ENCODE results near the gene CC2D1B.
A peak's percentile ranks its signal among the peaks of the same experiment; 100 is the strongest.
"Not testable (repeated sequence)": the region's sequence is repeated elsewhere in the genome, so short reads cannot be mapped to it uniquely, and the experiment has no call there.

The CC2D1B gene

GRCh38 chr1:52365746-52366516, at the start of gene CC2D1B:
TSS of gene CC2D1B (minus strand) at chr1:52366205. CDS start at chr1:52364620, 1,585 bp downstream.
- Mint-ChIP-seq H3K36me3 (peaks cover 19% of the 10 kb centered on the region), H3K9me3 (no peaks in the 10 kb centered on the region), H3K4me1 (peaks cover 40% of the 10 kb centered on the region), H3K27ac (peak within 1 kb of the TSS; percentile 93), H3K27me3 (no peaks in the 10 kb centered on the region), H3K4me3 (peak within 1 kb of the TSS; percentile 93)
- peak; percentile 98 for ATAC-seq

- ATAC-seq, result no peak
- Mint-ChIP-seq H3K27me3 (no peaks in the 10 kb centered on the region), H3K27ac (no peak overlapping the region)
Observed at GRCh38 chr1:52414942-52415341, 48.9 kb upstream of the CC2D1B start.

GRCh38 chr1:52413410-52413989, 47.5 kb upstream of the CC2D1B start:
- Mint-ChIP-seq H3K27me3 (no peaks in the 10 kb centered on the region), H3K9me3 (no peaks in the 10 kb centered on the region), H3K4me3 (no peak overlapping the region), H3K36me3 (peaks cover 59% of the 10 kb centered on the region), H3K27ac (no peak overlapping the region), H3K4me1 (no peaks in the 10 kb centered on the region)
- no peak for ATAC-seq

More at GRCh38 chr1:52414942-52415341, 48.9 kb upstream of the CC2D1B start:
- no peak overlapping the region for H3K4me3 Mint-ChIP-seq
- no peaks in the 10 kb centered on the region for H3K4me1 Mint-ChIP-seq
- no peaks in the 10 kb centered on the region for H3K9me3 Mint-ChIP-seq
- H3K36me3 Mint-ChIP-seq, result peaks cover 61% of the 10 kb centered on the region

- Mint-ChIP-seq H3K4me3 (peak overlapping the region; percentile 99), H3K36me3 (peaks cover 24% of the 10 kb centered on the region), H3K27me3 (no peaks in the 10 kb centered on the region), H3K4me1 (peaks cover 28% of the 10 kb centered on the region), H3K27ac (peak overlapping the region; percentile 87), H3K9me3 (no peaks in the 10 kb centered on the region)
- no peak for ATAC-seq
Observed at GRCh38 chr1:52404975-52405338, 39.0 kb upstream of the CC2D1B start.

- Mint-ChIP-seq H3K27ac (peak within 1 kb of the TSS; percentile 87), H3K4me1 (peaks cover 28% of the 10 kb centered on the region), H3K36me3 (peaks cover 24% of the 10 kb centered on the region), H3K9me3 (no peaks in the 10 kb centered on the region), H3K27me3 (no peaks in the 10 kb centered on the region), H3K4me3 (peak within 1 kb of the TSS; percentile 99)
- peak; percentile 100 for ATAC-seq
Observed at GRCh38 chr1:52404116-52404974, 38.3 kb upstream of the CC2D1B start, which contains the start of the genes ORC1 and PRPF38A. TSS of gene ORC1 (minus strand) at chr1:52404423. CDS start at chr1:52402223, 2,200 bp downstream. TSS of gene PRPF38A (plus strand) at chr1:52404602. CDS start at chr1:52404750, 148 bp downstream.

GRCh38 chr1:52403566-52404115, 37.6 kb upstream of the CC2D1B start:
- Mint-ChIP-seq H3K9me3 (no peaks in the 10 kb centered on the region), H3K27me3 (no peaks in the 10 kb centered on the region), H3K4me1 (peaks cover 28% of the 10 kb centered on the region), H3K27ac (peak overlapping the region; percentile 87), H3K36me3 (peaks cover 19% of the 10 kb centered on the region), H3K4me3 (peak overlapping the region; percentile 99)
- ATAC-seq, result peak; percentile 68

GRCh38 chr1:52402860-52403240, 36.8 kb upstream of the CC2D1B start:
- Mint-ChIP-seq H3K27me3 (no peaks in the 10 kb centered on the region), H3K9me3 (no peaks in the 10 kb centered on the region), H3K36me3 (peaks cover 14% of the 10 kb centered on the region), H3K27ac (peak overlapping the region; percentile 87), H3K4me3 (peak overlapping the region; percentile 99), H3K4me1 (peaks cover 28% of the 10 kb centered on the region)
- no peak for ATAC-seq

GRCh38 chr1:52400131-52400530, 34.1 kb upstream of the CC2D1B start:
- no peak for ATAC-seq
- Mint-ChIP-seq H3K36me3 (peaks cover 27% of the 10 kb centered on the region), H3K4me1 (peaks cover 14% of the 10 kb centered on the region), H3K27me3 (no peaks in the 10 kb centered on the region), H3K27ac (no peak overlapping the region), H3K4me3 (no peak overlapping the region), H3K9me3 (no peaks in the 10 kb centered on the region)

GRCh38 chr1:52399629-52400028, 33.6 kb upstream of the CC2D1B start:
- ATAC-seq, result no peak

GRCh38 chr1:52393174-52393573, 27.2 kb upstream of the CC2D1B start:
- peaks cover 23% of the 10 kb centered on the region for H3K36me3 Mint-ChIP-seq
- H3K4me3 Mint-ChIP-seq, result no peak overlapping the region

More at GRCh38 chr1:52399629-52400028, 33.6 kb upstream of the CC2D1B start:
- H3K27me3 Mint-ChIP-seq, result no peaks in the 10 kb centered on the region
- no peaks in the 10 kb centered on the region for H3K9me3 Mint-ChIP-seq
- H3K36me3 Mint-ChIP-seq, result peaks cover 27% of the 10 kb centered on the region
- H3K27ac Mint-ChIP-seq, result no peak overlapping the region
- peaks cover 14% of the 10 kb centered on the region for H3K4me1 Mint-ChIP-seq
- no peak overlapping the region for H3K4me3 Mint-ChIP-seq

GRCh38 chr1:52386458-52386857, 20.5 kb upstream of the CC2D1B start:
- Mint-ChIP-seq H3K27ac (no peak overlapping the region), H3K36me3 (peaks cover 30% of the 10 kb centered on the region), H3K4me1 (no peaks in the 10 kb centered on the region), H3K27me3 (no peaks in the 10 kb centered on the region), H3K9me3 (no peaks in the 10 kb centered on the region), H3K4me3 (no peak overlapping the region)
- ATAC-seq, result no peak

More at GRCh38 chr1:52393174-52393573, 27.2 kb upstream of the CC2D1B start:
- Mint-ChIP-seq H3K27me3 (no peaks in the 10 kb centered on the region), H3K27ac (no peak overlapping the region), H3K4me1 (no peaks in the 10 kb centered on the region), H3K9me3 (no peaks in the 10 kb centered on the region)
- ATAC-seq, result no peak

GRCh38 chr1:52385376-52385775, 19.4 kb upstream of the CC2D1B start:
- ATAC-seq, result no peak
- Mint-ChIP-seq H3K27me3 (no peaks in the 10 kb centered on the region), H3K36me3 (peaks cover 30% of the 10 kb centered on the region), H3K9me3 (no peaks in the 10 kb centered on the region), H3K4me3 (no peak overlapping the region), H3K4me1 (no peaks in the 10 kb centered on the region), H3K27ac (no peak overlapping the region)

GRCh38 chr1:52369851-52370250, 3.8 kb upstream of the CC2D1B start:
- H3K9me3 Mint-ChIP-seq, H3K36me3 Mint-ChIP-seq, H3K4me3 Mint-ChIP-seq, H3K27me3 Mint-ChIP-seq, ATAC-seq, H3K27ac Mint-ChIP-seq: not testable (repeated sequence)
- peaks cover 28% of the 10 kb centered on the region for H3K4me1 Mint-ChIP-seq

- H3K27me3 Mint-ChIP-seq, result no peaks in the 10 kb centered on the region
- no peaks in the 10 kb centered on the region for H3K9me3 Mint-ChIP-seq
- no peak overlapping the region for H3K27ac Mint-ChIP-seq
- H3K4me3 Mint-ChIP-seq, result peak overlapping the region; percentile 64
- peaks cover 35% of the 10 kb centered on the region for H3K4me1 Mint-ChIP-seq
- H3K36me3 Mint-ChIP-seq, result no peaks in the 10 kb centered on the region
- no peak for ATAC-seq
Observed at GRCh38 chr1:52368383-52369172, 2.6 kb upstream of the CC2D1B start.

All from stimulated activated memory B cell treated with anti-CD40 and anti-IgM and Interleukin-4, amounts not matched to agents 10 μg/mL and 1 μg/mL and 100 μg/mL, for 72 hours (primary cell).